Putamen (tissue), 1 donor: Measurements from ENCODE around the gene PRIM2.
"Not testable (repeated sequence)": the region's sequence is repeated elsewhere in the genome, so short reads cannot be mapped to it uniquely, and the experiment has no call there.

Experiments
- DNase-seq: peaks from one replicate; pipeline ENCODE4 v3.0.0-alpha.2; 2016; ENCODE audit warnings: low spot score

The PRIM2 gene

GRCh38 chr6:57308755-57309154, 8.7 kb upstream of the PRIM2 start:
- DNase-seq = not testable (repeated sequence)

- not testable (repeated sequence) for DNase-seq
These were observed 7.2 kb upstream of the PRIM2 start for GRCh38 chr6:57310095-57310816.

- DNase-seq = no peak
These were observed 6.6 kb upstream of the PRIM2 start for GRCh38 chr6:57310817-57311157.

- not testable (repeated sequence) for DNase-seq
These were observed 6.0 kb upstream of the PRIM2 start for GRCh38 chr6:57311300-57312003.

GRCh38 chr6:57312004-57312345, 5.5 kb upstream of the PRIM2 start:
- no peak for DNase-seq

GRCh38 chr6:57313009-57313408, 4.4 kb upstream of the PRIM2 start:
- no peak for DNase-seq

GRCh38 chr6:57313711-57314471, 3.5 kb upstream of the PRIM2 start:
- DNase-seq = no peak

GRCh38 chr6:57315111-57315510, 2.3 kb upstream of the PRIM2 start:
- no peak for DNase-seq

- DNase-seq = no peak
These were observed 1.6 kb upstream of the PRIM2 start for GRCh38 chr6:57315851-57316250.

GRCh38 chr6:57316581-57317059, 810 bp upstream of the PRIM2 start:
- DNase-seq = peak; percentile 91

GRCh38 chr6:57324538-57324937, 7.1 kb downstream of the PRIM2 start:
- no peak for DNase-seq

- no peak for DNase-seq
These were observed 9.9 kb downstream of the PRIM2 start for GRCh38 chr6:57327311-57327710.

- DNase-seq = no peak
These were observed 10.6 kb downstream of the PRIM2 start for GRCh38 chr6:57328074-57328473.

GRCh38 chr6:57329933-57330332, 12.5 kb downstream of the PRIM2 start:
- no peak for DNase-seq

GRCh38 chr6:57342148-57342669, 24.8 kb downstream of the PRIM2 start:
- DNase-seq = no peak

- DNase-seq = not testable (repeated sequence)
These were observed 25.9 kb downstream of the PRIM2 start for GRCh38 chr6:57343342-57343741.

GRCh38 chr6:57346715-57347114, 29.3 kb downstream of the PRIM2 start:
- DNase-seq = not testable (repeated sequence)

- not testable (repeated sequence) for DNase-seq
These were observed 30.2 kb downstream of the PRIM2 start for GRCh38 chr6:57347597-57347996.

- DNase-seq = not testable (repeated sequence)
These were observed 33.0 kb downstream of the PRIM2 start for GRCh38 chr6:57350443-57350842.

- not testable (repeated sequence) for DNase-seq
These were observed 35.2 kb downstream of the PRIM2 start for GRCh38 chr6:57352596-57352995.

GRCh38 chr6:57358319-57358718, 40.9 kb downstream of the PRIM2 start:
- not testable (repeated sequence) for DNase-seq

GRCh38 chr6:57359766-57360165, 42.3 kb downstream of the PRIM2 start:
- not testable (repeated sequence) for DNase-seq

GRCh38 chr6:57362340-57362739, 44.9 kb downstream of the PRIM2 start:
- not testable (repeated sequence) for DNase-seq
